Stimulated activated CD4-positive, alpha-beta T cell treated with anti-CD3 and anti-CD28 coated beads, Interleukin-2, amount 100 ng/mL, for 24 hours (primary cell): ENCODE measurements around the gene TINAGL1.

ENCODE experiments used
- DNase-seq, 2 donors: peaks; one replicate each; pipeline ENCODE4 v3.0.0-alpha.2; 2020

Gene TINAGL1

DNA sequence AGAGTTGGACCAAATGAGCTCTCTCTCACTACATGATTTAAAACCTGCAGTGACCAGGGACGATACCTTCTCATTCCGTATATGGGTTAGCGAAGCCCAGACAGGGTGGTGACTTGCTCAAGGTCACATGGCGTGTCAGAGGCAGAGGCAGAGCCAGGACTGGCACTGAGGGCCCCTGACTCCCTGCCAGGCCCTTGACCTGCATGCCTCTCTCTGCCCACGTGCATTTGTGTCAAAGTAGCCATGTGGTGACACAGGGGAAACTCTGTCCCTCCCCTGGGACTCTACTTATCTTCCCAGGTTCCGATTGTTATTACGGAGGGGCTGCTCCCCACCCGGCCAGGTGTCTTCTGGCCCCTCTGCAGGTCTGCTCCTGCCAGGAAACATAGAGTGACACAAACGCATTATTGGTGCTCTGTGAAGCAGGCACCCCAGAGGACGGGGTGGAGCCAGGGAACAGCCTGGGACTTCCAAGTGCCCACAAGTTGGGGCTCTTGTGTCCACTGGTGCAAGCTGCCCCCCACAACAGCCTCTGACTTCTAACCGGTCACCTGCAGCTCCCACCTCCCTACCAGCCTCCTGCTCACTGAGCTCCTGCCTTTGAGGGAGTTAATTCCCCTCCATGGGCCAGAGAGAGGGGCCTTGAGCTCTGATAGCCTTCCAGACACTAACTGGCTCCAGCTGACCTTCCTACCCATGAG is 7.3 kb upstream of the TINAGL1 start:
- DNase-seq, result no peak

DNA sequence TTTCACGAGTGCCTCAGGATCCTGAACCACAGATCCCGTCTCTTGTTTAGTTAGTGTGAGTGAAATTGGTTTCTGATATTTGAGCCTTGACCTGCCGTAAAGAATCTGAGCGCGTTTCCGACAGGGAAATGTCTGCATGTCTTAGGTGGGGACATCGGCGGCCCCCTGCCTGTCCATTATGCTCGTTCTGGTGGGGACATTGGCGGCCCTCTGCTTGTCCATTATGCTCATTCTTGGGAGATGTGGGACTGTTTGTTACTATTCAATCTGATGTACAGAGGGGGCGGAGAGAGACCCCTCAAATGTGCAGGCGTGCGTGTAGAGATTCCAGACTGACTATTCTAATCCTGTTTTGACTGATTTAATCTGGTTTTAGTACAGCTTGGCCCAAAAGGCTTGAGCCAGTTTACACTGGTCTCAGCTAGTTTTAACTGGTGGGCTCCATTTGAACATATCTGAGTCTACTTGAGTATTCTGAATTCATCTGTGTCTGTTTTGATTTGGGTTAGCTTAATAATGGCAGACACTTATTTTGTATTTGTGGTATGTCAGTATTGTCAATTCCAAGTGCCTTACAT is 6.6 kb upstream of the TINAGL1 start:
- no peak for DNase-seq

GRCh38 chr1:31570228-31570627 is 6.1 kb upstream of the TINAGL1 start:
- no peak for DNase-seq

GRCh38 chr1:31570906-31571305 is 5.4 kb upstream of the TINAGL1 start:
- no peak for DNase-seq

GRCh38 chr1:31571340-31572295 is 4.7 kb upstream of the TINAGL1 start:
- no peak for DNase-seq

DNA sequence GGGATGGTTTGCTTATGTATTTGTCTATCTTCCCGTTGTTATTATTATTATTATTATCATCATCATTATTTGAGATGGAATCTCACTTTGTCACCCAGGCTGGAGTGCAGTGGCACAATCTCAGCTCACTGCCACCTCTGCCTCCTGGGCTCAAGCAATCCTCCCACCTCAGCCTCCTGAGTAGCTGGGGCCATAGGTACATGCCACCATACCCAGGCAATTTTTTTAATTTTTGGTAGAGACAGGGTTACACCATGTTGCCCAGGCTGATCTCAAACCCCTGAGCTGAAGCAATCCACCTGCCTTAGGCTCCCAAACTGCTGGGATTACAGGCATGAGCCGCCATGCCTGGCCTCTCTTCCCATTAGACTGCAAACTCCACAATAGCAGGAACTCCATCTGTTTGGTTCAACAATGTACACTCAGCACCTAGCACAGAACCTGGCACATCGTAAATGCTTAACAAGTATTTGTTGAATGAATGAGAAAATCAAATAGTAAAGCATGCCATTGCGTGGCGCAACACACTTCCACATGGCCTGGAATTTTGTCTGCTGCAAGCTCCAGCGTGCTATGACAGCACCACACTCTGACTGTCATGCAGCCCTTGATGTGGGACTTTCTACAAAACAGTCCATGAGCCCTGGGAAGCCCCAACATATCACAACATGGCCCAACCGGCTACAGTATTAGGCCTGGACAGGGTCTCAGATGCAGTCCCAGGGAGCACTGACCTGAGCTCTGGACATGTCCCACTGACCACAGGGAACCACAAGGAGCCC is 3.8 kb upstream of the TINAGL1 start:
- no peak for DNase-seq

DNA sequence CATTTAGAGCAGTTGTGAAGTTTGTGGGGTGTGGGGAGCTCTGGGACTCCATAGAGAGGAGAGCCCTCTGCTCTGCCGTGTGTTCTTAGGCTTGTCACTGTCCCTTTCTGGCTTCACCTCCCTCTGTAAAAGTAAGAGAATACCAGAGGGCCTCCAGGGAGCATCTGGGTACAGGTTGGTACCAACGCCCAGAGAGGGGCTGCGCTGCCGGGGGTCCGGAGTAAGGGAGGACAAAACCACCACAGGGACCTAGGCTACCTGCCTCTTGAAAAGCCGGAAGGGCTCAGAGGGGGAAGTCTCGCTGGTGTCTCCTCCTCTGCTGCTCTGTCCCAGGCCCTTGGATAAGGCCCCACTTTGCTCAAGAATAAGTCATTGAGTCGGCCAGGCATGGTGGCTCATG is 3.1 kb upstream of the TINAGL1 start:
- DNase-seq, result no peak

GRCh38 chr1:31574749-31575368 is 1.5 kb upstream of the TINAGL1 start:
- no peak for DNase-seq

DNA sequence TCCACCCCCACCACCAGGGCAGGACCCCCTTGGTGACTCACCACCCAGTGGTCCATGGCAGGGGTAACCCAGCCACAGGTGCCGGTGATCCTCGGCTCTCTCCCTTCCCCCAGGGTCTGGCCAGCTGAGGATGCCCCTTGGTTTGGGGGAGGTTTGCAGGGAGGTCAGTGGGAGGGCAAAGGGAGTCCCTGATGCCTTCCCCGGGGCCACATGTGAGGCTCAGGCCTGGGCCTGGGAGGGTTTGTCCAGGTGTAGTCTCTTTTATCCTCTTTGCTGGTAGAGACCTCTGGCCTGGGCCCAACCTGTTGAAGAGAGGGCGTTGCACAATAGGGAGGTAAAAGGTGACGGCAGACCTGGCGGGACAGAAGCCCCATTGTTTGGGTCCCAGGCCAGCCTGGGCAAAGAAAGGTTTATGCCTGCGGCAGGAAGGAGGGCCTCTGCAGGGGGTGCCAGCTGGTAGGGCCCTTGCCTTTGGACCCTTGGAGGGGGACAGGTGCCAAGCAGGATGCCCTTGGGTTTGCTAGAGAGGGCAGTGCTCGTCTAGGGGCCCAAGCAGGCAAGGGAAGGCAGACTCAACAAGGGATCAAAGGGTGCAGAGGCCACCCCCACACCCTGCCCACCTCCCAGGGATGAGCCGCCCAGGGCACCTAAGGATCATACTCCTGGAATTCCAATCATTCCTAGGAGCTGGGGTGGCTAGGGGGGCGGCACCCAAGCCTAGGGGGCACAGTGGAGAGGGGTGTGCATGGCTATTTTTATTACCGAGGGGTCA is 760 bp upstream of the TINAGL1 start:
- DNase-seq, result no peak

GRCh38 chr1:31576743-31577455 is 584 bp downstream of the TINAGL1 start:
- DNase-seq, result no peak

GRCh38 chr1:31577515-31578192 is 1.3 kb downstream of the TINAGL1 start:
- DNase-seq, result no peak

GRCh38 chr1:31579374-31579773 is 3.1 kb downstream of the TINAGL1 start:
- no peak for DNase-seq

- no peak for DNase-seq
These were observed 4.2 kb downstream of the TINAGL1 start for GRCh38 chr1:31580513-31580870.

DNA sequence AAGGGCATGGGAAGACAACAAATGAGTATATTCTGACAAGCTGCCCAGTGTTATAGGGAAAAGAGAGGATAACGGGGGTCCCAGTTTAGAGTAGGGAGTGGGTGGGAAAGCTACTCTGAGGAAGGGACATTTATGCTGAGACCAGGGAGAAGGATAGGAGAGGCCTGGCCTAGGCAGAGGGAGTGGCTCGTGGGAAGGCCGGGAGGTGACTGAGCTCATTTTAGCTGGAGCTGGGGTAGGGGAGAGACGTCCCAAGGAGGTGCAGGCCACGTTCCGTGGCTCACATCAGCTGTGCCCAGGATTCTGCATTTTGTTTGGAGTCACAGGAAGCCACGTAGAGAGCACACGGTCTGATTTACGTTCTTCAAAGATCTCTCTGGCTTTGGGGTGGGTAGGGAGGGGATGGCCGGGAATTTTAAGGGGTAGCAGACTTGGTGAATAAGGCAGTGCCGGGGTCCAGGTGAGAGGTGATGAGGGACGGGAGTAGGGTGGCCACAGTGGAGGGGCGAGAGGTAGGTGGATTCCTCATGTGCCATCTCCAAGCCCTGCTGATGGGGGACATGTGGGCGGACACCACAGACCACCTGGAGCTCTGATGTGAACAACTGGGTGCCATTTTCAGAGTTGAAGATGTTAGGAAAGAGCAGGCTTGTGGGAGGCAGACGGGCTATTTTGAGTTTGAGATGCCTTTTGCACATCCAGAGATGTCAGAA is 4.7 kb downstream of the TINAGL1 start:
- no peak for DNase-seq

DNA sequence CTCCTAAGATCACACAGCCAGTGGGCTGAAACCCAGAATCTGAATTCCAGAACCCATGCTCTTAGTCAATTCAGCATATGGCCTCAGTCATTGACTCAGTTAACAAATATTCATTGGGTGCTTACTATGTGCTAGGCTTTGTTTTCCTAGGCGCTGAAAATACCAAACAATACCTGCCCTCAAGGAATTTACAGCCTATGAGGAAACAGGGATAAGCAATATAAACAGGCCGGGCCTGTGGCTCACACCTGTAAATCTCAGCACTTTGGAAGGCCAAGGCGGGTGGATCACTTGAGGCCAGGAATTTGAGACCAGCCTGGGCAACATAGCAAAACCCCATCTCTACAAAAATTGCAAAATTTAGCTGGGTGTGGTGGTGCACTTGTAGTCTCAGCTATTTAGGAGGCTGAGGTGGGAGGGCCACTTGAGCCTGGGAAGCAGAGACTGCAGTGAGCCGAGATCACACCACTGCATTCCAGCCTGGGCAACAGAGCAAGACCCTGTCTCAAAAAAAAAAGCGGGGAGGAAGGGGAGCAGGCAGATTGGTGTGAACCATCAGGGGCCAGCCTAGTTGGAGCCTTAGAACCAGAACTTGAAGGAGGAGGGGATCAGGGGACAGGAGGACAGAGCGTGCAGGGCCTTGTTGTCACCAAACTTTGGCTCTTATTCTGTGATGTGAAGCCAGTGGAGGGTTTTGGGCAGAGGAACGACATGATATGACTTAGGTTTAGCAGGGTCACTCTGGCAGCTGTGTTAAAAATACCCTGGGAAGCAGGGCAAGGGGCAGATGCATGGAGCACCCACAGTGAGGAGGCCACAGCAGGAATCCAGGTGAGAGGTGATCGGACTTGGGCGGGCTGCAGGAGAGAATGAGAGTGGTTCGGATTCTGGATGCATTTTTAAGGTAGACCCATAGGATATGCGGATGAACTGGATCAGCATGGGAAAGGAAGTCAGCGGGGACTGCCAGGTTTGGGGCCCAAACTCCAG is 5.8 kb downstream of the TINAGL1 start:
- no peak for DNase-seq

DNA sequence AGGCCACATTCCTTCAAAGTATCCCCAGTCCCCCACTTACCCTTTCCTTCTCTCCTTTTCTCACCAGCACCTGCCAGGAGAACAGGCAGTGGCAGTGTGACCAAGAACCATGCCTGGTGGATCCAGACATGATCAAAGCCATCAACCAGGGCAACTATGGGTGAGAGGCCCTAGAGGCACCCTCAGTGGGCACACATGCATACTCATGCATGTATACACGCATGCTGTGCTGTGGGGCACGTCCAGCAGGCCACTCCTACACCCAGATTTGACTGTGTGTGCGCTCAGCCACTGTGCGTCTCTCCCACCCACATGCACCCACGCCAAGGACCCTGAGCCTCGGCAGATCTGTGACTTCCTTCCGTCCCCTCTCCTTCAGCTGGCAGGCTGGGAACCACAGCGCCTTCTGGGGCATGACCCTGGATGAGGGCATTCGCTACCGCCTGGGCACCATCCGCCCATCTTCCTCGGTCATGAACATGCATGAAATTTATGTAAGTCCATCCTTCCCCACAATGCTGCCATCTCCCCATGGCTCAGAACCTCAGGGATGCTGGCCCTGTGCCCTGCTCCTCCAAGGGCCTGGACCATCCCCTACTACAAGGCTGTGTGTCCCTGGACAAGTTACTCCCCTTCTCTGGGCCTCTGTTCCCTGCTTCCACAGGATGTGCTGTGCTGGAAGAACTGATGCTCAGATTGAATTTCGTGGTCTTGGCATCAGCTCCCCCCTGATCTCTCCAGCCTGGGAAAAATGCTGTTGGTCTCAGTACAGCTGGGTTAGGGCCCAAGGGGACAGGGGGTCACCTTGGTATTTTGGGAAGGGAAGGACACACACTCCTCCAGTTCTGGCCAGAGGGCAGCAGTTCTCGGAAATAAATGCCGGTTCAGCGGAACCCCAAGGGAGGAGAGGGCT is 7.0 kb downstream of the TINAGL1 start:
- DNase-seq, result no peak
